Right lobe of liver (tissue), 6 donors: Measurements from ENCODE around the gene RBM8A. TPM values are rescaled to one million over a fixed set of nuclear protein-coding genes. Genes with fewer than 3 reads are reported as not detected.
A peak's percentile ranks its signal among the peaks of the same experiment; 100 is the strongest.

Experiments used
- ATAC-seq, 4 donors: fragments of 200-7000 bp; cut with Tn5 transposase; one replicate each; pipeline ENCODE4 v1.9.1; 2020; ENCODE audit warnings: mild to moderate bottlenecking in 4 of 4, moderate library complexity in 4 of 4
- DNase-seq, 3 donors: peaks; one replicate each; pipeline ENCODE4 v3.0.0-alpha.2; 2020
- H3K27ac ChIP-seq, 3 donors: fragments of 200-600 bp; one replicate each; pipeline ENCODE4 v1.8.0; 2022
- H3K27me3 ChIP-seq, 2 donors: fragments of 200-600 bp; one replicate each; pipeline ENCODE4 v1.8.0; 2022
- H3K36me3 ChIP-seq, 4 donors: fragments of 200-600 bp; sonication (generic) in 1 of 4; one replicate each; pipeline versions ENCODE4 v1.5.1 to v1.8.0; 2017 to 2022; ENCODE audit warnings: control low read depth in 1 of 4
- H3K4me1 ChIP-seq, 4 donors: fragments of 200-600 bp; sonication (generic) in 1 of 4; one replicate each; pipeline versions ENCODE4 v1.5.1 to v1.8.0; 2017 to 2022; ENCODE audit warnings: control low read depth in 1 of 4
- H3K4me3 ChIP-seq, 3 donors: fragments of 200-600 bp; one replicate each; pipeline ENCODE4 v1.8.0; 2022
- H3K9me3 ChIP-seq, 4 donors: fragments of 200-600 bp; sonication (generic) in 1 of 4; one replicate each; pipeline versions ENCODE4 v1.5.1 to v1.8.0; 2017 to 2022; ENCODE audit warnings: control low read depth in 1 of 4
- CTCF ChIP-seq, 4 donors: fragments of 200-600 bp in 3 of 4; fragments of 450-650 bp in 1 of 4; IDR thresholded peaks; one replicate each; pipeline versions ENCODE4 v1.5.1 to v1.8.0; 2016 to 2022; ENCODE audit warnings: antibody characterized with exemption in 4 of 4, mild to moderate bottlenecking in 2 of 4
- POLR2A ChIP-seq: fragments of 450-650 bp; IDR thresholded peaks from one replicate; pipeline ENCODE4 v1.6.1; 2017; ENCODE audit warnings: antibody characterized with exemption, mild to moderate bottlenecking
- WGBS: methylation state at CpG from one replicate; pipeline ENCODE4 v1.1.6; 2018; ENCODE audit warnings: low coverage, low lambda C conversion rate; ENCODE audit not compliant: insufficient coverage; ENCODE audit errors: missing lambda C conversion rate; 5-methylcytosine and 5-hydroxymethylcytosine counted together
- intact Hi-C, 2 donors: fragments of 100-400 bp; cut with DNase I; formaldehyde crosslinking; loops; one replicate each; pipeline versions ENCODE4 v1.11.2 to v1.14.1; 2022
- total RNA-seq, 6 experiments: library from RNA; depleted of rRNA in 2 of 6; stranded (reverse); fragments of >200 nt in 2 of 6; fragmentation: NEBNext Ultra II Directional in 3 of 6; extraction: Animal tissue kit (Norgen Biotek cat#: 25700) in 3 of 6; gene quantifications; one replicate each; pipeline versions ENCODE4 v1.1.0 to v1.2.4, GENCODE V29; 2016 to 2023
- donor health status: DM: no; HTN: yes; CAD: no.
- donor health status: DM: no; HTN: no; CAD: no.
- donor health status: DM: no; HTN: no; CAD: no.
- donor health status: DM: no; HTN: yes; CAD: no.
- donor health status: DM: no; HTN: yes; CAD: no.

RBM8A gene
- total RNA-seq, 6 experiments from 2014 or later, result 41.1 to 68.4 (median 56.3) TPM

- peak; percentile 86 to 87 (median 87) for DNase-seq
- peak; percentile 94 to 97 (median 96) for ATAC-seq
- H3K27ac ChIP-seq, result no peak within 1 kb of the TSS
- H3K9me3 ChIP-seq, result no peaks in the 10 kb centered on the region
- no peak for TF ChIP-seq POLR2A
- no peak for TF ChIP-seq CTCF (IDR thresholded peaks at IDR 0.05)
- WGBS, result 1% methylated on average over 10 of the region's 36 CpGs
- H3K4me3 ChIP-seq, result peak within 1 kb of the TSS; percentile 63 to 66 (median 63)
- no peaks in the 10 kb centered on the region for H3K36me3 ChIP-seq
- intact Hi-C loops, result no loop called here
- H3K4me1 ChIP-seq, result peaks cover 0 to 9% (median 0%) of the 10 kb centered on the region in 4 donors
- no peaks in the 10 kb centered on the region for H3K27me3 ChIP-seq
Observed at GRCh38 chr1:145885738-145886287, 41.5 kb downstream of the RBM8A start, which contains the start of gene ANKRD35. Gene ANKRD35, minus strand, starts transcription at chr1:145885866. Its CDS starts 108 bp downstream, at chr1:145885758.

GRCh38 chr1:145884675-145885074 lies 42.6 kb downstream of the RBM8A start:
- no peak overlapping the region for H3K27ac ChIP-seq
- H3K9me3 ChIP-seq, result no peaks in the 10 kb centered on the region
- H3K4me3 ChIP-seq, result no peak overlapping the region
- TF ChIP-seq POLR2A (no peak), CTCF (IDR thresholded peaks at IDR 0.05) (no peak)
- ATAC-seq, result no peak
- H3K36me3 ChIP-seq, result no peaks in the 10 kb centered on the region
- intact Hi-C loops, result no loop called here
- WGBS, result 83% methylated on average over 1 of the region's 1 CpG
- H3K4me1 ChIP-seq, result peaks cover 0 to 9% (median 0%) of the 10 kb centered on the region in 4 donors
- no peaks in the 10 kb centered on the region for H3K27me3 ChIP-seq
- no peak for DNase-seq

- WGBS, result 61% methylated on average over 5 of the region's 5 CpGs
- intact Hi-C loops, result no loop called here
- no peak for ATAC-seq
Observed at GRCh38 chr1:145879775-145880174, 47.5 kb downstream of the RBM8A start.

GRCh38 chr1:145878724-145879123 lies 48.6 kb downstream of the RBM8A start:
- no peak for TF ChIP-seq POLR2A
- no peak for TF ChIP-seq CTCF (IDR thresholded peaks at IDR 0.05)
- 84% methylated on average over 2 of the region's 2 CpGs for WGBS
- Histone ChIP-seq H3K27ac (no peak overlapping the region), H3K4me3 (no peak overlapping the region), H3K36me3 (no peaks in the 10 kb centered on the region), H3K27me3 (no peaks in the 10 kb centered on the region), H3K9me3 (no peaks in the 10 kb centered on the region), H3K4me1 (no peaks in the 10 kb centered on the region)
- intact Hi-C loops, result no loop called here
- no peak for DNase-seq
- ATAC-seq, result no peak

More at GRCh38 chr1:145879775-145880174, 47.5 kb downstream of the RBM8A start:
- H3K27ac ChIP-seq, result no peak overlapping the region
- H3K36me3 ChIP-seq, result no peaks in the 10 kb centered on the region
- no peaks in the 10 kb centered on the region for H3K4me1 ChIP-seq
- H3K27me3 ChIP-seq, result no peaks in the 10 kb centered on the region
- H3K9me3 ChIP-seq, result no peaks in the 10 kb centered on the region
- H3K4me3 ChIP-seq, result no peak overlapping the region
- no peak for DNase-seq
- TF ChIP-seq POLR2A (no peak), CTCF (IDR thresholded peaks at IDR 0.05) (no peak)
